ENCODE measurements around the gene DIO3.

- no peak for TF ChIP-seq TAF1 (IDR thresholded peaks at IDR 0.05; ENCODE audit: borderline replicate concordance, low read depth, low read length)
- TF ChIP-seq POLR2A (IDR thresholded peaks at IDR 0.05; ENCODE audit: low read depth, low read length): no peak
- no peak for TF ChIP-seq POLR2AphosphoS5 (IDR thresholded peaks at IDR 0.05; ENCODE audit: low read depth, low read length)
Observed at GRCh38 chr14:101535232-101535631, 26.1 kb upstream of the DIO3 start.
